Immature natural killer cell (primary cell): Measurements from ENCODE around the gene ROR2. TPM values are rescaled to one million over a fixed set of nuclear protein-coding genes. Genes with fewer than 3 reads are reported as not detected.

Source experiments
- DNase-seq, 3 donors: peaks; one replicate each; pipeline ENCODE4 v3.0.0; 2022; ENCODE audit warnings: mixed read lengths in 1 of 3
- H3K27ac Mint-ChIP-seq, 6 donors: one replicate each; pipeline ENCODE4 v1.8.0; 2020; ENCODE audit warnings: mixed read lengths in 6 of 6, mild to moderate bottlenecking in 5 of 6, inconsistent platforms in 4 of 6, moderate library complexity in 3 of 6
- H3K27me3 Mint-ChIP-seq, 3 donors: one replicate each; pipeline ENCODE4 v1.8.0; 2020 to 2021; ENCODE audit warnings: low read depth in 3 of 3, mild to moderate bottlenecking in 3 of 3, mixed read lengths in 3 of 3, moderate library complexity in 3 of 3, inconsistent platforms in 1 of 3
- H3K36me3 Mint-ChIP-seq, 3 donors: one replicate each; pipeline ENCODE4 v1.8.0; 2020; ENCODE audit warnings: mixed read lengths in 3 of 3, inconsistent platforms in 2 of 3, mild to moderate bottlenecking in 2 of 3
- H3K4me1 Mint-ChIP-seq, 2 donors: one replicate each; pipeline ENCODE4 v1.8.0; 2020; ENCODE audit warnings: inconsistent platforms in 2 of 2, mild to moderate bottlenecking in 2 of 2, mixed read lengths in 2 of 2, moderate library complexity in 1 of 2
- H3K4me3 Mint-ChIP-seq, 5 donors: one replicate each; pipeline ENCODE4 v1.8.0; 2020; ENCODE audit warnings: mild to moderate bottlenecking in 5 of 5, mixed read lengths in 5 of 5, inconsistent platforms in 3 of 5, moderate library complexity in 3 of 5
- H3K9me3 Mint-ChIP-seq, 6 donors: one replicate each; pipeline ENCODE4 v1.8.0; 2020; ENCODE audit warnings: mild to moderate bottlenecking in 6 of 6, mixed read lengths in 6 of 6, inconsistent platforms in 4 of 6, moderate library complexity in 3 of 6
- polyA plus RNA-seq, 3 donors: library from polyadenylated mRNA; unstranded; fragments of 300-500 nt; fragmentation: Illumina TruSeq; gene quantifications; one replicate each; pipeline ENCODE4 v1.2.3, GENCODE V29; 2021

ROR2 gene
- polyA plus RNA-seq, 3 donors from 2014 or later, result not detected

DNA sequence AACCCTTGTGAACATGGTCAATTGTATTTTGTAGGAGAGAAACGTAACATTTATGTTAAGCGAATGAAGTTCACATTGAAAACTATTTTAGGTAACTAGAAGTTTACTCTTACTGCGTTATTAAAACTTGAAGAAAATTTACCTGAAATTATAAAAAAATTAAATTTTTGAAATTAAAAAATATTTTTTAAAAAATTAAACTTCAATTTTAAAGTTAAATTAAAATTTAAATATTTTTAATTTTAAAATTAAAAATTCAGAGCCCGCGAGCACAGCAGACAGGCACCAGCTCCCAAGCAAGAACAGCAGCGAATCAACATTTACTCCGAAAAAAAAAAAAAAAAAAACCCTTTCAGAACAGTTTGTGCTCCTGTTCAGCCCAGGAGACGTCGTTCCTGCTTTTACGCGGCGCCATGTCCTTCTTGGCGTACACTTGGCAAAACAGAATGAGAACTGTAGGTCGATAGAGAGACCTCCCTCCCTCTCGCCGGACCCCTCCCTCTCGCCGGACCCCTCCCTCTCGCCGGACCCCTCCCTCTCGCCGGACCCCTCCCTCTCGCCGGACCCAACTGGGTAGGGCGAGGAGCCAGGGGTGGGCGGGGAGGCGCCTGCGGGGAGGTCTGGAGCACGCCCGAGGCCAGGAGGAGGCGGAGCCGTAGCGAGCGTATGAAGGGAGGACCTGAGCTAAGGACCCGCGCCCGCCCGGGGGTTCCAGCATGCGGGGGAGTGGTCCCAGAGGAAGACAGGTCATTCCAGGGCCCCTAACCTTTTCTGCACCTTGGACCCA, 235.8 kb downstream of the ROR2 start:
- H3K36me3 Mint-ChIP-seq, result peaks cover 0 to 5% (median 0%) of the 10 kb centered on the region in 3 donors
- H3K4me1 Mint-ChIP-seq, result peaks cover 0 to 8% of the 10 kb centered on the region in 2 donors
- peaks cover 4 to 12% (median 12%) of the 10 kb centered on the region in 3 donors for H3K27me3 Mint-ChIP-seq
- DNase-seq, result peak in 1 of 3 donors; percentile 19
- peak overlapping the region; percentile 43 to 74 (median 47) for H3K4me3 Mint-ChIP-seq
- H3K9me3 Mint-ChIP-seq, result peaks cover 0 to 3% (median 0%) of the 10 kb centered on the region in 6 donors
- no peak overlapping the region for H3K27ac Mint-ChIP-seq

DNA sequence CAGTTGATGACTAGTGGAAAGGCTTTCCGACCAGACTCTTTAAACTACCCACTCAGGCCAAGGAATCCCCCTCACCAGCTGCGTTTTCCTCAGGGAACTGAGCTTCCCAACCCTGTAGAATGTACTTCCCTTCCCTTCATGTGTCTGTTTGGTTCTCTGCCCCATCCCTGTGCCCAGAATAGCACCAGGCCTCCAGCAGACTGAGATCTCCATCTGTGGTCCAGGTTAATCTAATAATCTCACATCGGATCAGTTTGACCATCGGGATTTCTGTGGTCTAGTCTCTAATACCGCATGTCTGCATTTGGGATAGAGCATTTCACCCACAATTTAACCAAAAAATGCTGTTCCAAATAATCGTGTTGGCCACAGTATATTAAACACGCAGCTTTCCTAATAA, 237.2 kb downstream of the ROR2 start:
- Mint-ChIP-seq H3K27ac (peak overlapping the region in 2 of 6 donors; percentile 46 to 50), H3K36me3 (peaks cover 0 to 5% (median 0%) of the 10 kb centered on the region in 3 donors), H3K27me3 (peaks cover 4 to 11% (median 6%) of the 10 kb centered on the region in 3 donors), H3K9me3 (peaks cover 0 to 3% (median 0%) of the 10 kb centered on the region in 6 donors), H3K4me1 (peaks cover 0 to 8% of the 10 kb centered on the region in 2 donors), H3K4me3 (peak overlapping the region in 1 of 5 donors; percentile 19)
- no peak for DNase-seq

GRCh38 chr9:91711755-91712601, 238.1 kb downstream of the ROR2 start:
- Mint-ChIP-seq H3K4me3 (no peak overlapping the region), H3K9me3 (peaks cover 0 to 3% (median 0%) of the 10 kb centered on the region in 6 donors), H3K36me3 (peaks cover 0 to 5% (median 0%) of the 10 kb centered on the region in 3 donors), H3K27ac (no peak overlapping the region), H3K27me3 (peaks cover 4 to 6% (median 6%) of the 10 kb centered on the region in 3 donors), H3K4me1 (peaks cover 0 to 8% of the 10 kb centered on the region in 2 donors)
- peak; percentile 66 to 71 (median 67) for DNase-seq

DNA sequence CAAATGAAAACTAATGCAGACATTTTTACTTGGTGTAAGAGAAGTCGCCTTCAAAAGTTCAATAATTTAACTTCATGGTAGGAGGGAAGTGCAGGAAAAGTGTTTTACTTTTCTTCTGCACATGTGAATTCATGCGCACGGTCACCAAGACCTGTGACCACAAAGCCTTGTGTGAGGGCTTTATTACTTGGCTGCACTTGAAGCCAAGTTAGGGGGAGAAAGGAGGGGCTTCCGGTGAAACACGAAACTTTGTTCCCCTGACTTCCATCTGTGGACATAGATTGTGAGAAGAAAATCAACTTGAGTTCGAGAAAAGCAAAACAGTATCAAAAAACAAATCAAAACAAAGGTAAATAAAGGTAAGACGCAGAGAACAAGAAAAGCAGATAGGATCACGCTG, 239.9 kb downstream of the ROR2 start:
- DNase-seq, result peak in 2 of 3 donors; percentile 15 to 16
- peaks cover 0 to 6% (median 4%) of the 10 kb centered on the region in 3 donors for H3K36me3 Mint-ChIP-seq

DNA sequence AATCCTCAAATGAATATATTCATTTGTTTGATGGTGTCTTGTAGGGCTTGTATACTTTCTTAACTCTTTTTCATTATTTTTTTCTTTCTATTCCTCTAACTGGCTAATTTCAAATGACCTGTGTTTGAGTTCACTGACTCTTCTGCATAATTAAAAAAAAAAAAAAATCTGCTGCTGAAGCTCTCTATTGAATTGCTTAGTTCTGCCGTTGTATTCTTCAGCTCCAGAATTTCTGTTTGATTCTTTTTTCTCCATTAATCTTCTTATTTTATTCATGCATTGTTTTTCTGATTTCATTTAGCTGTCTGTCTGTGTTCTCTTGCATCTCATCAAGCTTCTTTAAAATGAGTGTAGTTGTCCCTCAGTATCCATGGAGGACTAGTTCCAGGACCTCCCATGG, 244.6 kb downstream of the ROR2 start:
- H3K4me3 Mint-ChIP-seq, result no peak overlapping the region
- H3K27ac Mint-ChIP-seq, result no peak overlapping the region
- no peak for DNase-seq
- peaks cover 2 to 8% (median 6%) of the 10 kb centered on the region in 3 donors for H3K27me3 Mint-ChIP-seq
- H3K36me3 Mint-ChIP-seq, result peaks cover 0 to 6% (median 4%) of the 10 kb centered on the region in 3 donors
- H3K9me3 Mint-ChIP-seq, result peaks cover 7 to 18% (median 13%) of the 10 kb centered on the region in 6 donors
- H3K4me1 Mint-ChIP-seq, result no peaks in the 10 kb centered on the region

More for the DNA sequence above, 239.9 kb downstream of the ROR2 start:
- H3K27me3 Mint-ChIP-seq, result peaks cover 0 to 7% (median 7%) of the 10 kb centered on the region in 3 donors
- H3K4me1 Mint-ChIP-seq, result peaks cover 0 to 5% of the 10 kb centered on the region in 2 donors
- no peak overlapping the region for H3K27ac Mint-ChIP-seq
- peaks cover 6 to 14% (median 8%) of the 10 kb centered on the region in 6 donors for H3K9me3 Mint-ChIP-seq
- no peak overlapping the region for H3K4me3 Mint-ChIP-seq

- H3K27ac Mint-ChIP-seq, result no peak overlapping the region
Measured at GRCh38 chr9:91700475-91700874, 249.6 kb downstream of the ROR2 start.

GRCh38 chr9:91698266-91698665, 251.8 kb downstream of the ROR2 start:
- Mint-ChIP-seq H3K27ac (no peak overlapping the region), H3K4me3 (no peak overlapping the region), H3K27me3 (peaks cover 0 to 4% (median 3%) of the 10 kb centered on the region in 3 donors), H3K9me3 (peaks cover 0 to under 1% (median 0%) of the 10 kb centered on the region in 6 donors), H3K36me3 (no peaks in the 10 kb centered on the region), H3K4me1 (peaks cover 16 to 31% of the 10 kb centered on the region in 2 donors)
- no peak for DNase-seq

More at GRCh38 chr9:91700475-91700874, 249.6 kb downstream of the ROR2 start:
- Mint-ChIP-seq H3K4me3 (no peak overlapping the region), H3K36me3 (peaks cover 0 to 4% (median 2%) of the 10 kb centered on the region in 3 donors), H3K4me1 (peaks cover 5 to 9% of the 10 kb centered on the region in 2 donors), H3K27me3 (peaks cover 0 to 6% (median 6%) of the 10 kb centered on the region in 3 donors), H3K9me3 (peaks cover 4 to 9% (median 7%) of the 10 kb centered on the region in 6 donors)
- no peak for DNase-seq

DNA sequence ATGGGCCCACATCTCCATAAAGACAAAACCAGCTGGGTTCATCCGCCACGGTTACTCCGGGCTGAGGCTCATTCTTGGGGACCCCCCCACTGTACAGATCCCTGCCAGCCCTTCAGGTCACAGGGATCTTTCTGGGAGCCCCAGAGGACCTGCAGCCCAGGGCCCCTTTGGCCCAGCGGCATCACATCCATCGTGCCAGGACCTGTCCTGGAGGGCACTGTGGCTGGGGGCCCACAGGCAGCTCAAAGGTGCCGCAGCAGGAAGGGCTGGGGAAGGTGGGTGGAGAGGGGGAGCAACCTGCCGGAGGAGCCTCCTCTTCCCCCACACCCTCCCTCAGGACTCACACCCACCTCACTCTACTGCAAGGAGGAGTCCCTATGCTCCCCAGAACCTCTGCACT, 252.8 kb downstream of the ROR2 start:
- no peak overlapping the region for H3K4me3 Mint-ChIP-seq
- no peak for DNase-seq
- H3K27me3 Mint-ChIP-seq, result peaks cover 0 to 6% (median 2%) of the 10 kb centered on the region in 3 donors
- peaks cover 16 to 31% of the 10 kb centered on the region in 2 donors for H3K4me1 Mint-ChIP-seq
- H3K36me3 Mint-ChIP-seq, result no peaks in the 10 kb centered on the region
- H3K9me3 Mint-ChIP-seq, result no peaks in the 10 kb centered on the region
- no peak overlapping the region for H3K27ac Mint-ChIP-seq

DNA sequence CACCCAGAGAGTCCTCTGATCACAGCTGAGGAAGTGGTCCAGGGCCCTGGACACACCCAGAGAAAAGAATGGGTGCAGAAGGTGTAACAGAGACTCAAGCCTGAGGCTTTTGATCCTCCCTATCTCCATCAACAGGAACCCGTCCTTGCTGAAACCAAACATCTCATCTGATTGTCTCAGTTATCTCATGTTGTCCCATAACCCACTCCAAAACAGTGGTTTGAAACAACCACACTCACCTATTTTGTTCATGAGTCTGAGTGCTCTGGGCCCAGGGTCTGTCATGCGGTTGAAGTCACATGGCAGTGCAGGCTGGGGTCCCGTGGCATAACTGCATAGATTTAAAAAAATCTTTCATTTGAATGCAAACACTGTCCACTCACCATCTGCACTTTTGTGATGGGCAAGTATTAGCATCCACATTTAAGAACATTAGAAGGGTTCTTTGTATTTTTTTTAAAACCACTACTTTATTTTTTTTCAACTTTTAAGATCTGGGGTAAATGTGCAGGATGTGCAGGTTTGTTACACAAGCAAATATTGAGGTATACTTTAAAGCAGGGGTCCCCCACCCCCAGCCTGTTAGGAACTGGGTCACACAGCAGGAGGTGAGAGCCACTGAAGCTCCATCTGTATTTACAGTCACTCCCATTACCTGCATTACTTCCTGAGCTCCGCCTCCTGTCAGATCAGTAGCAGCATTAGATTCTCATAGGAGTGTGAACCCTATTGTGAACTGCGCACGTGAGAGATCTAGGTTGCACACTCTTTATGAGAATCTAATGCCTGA, 255.8 kb downstream of the ROR2 start:
- H3K4me3 Mint-ChIP-seq, result no peak overlapping the region
- H3K9me3 Mint-ChIP-seq, result no peaks in the 10 kb centered on the region
- peaks cover 24 to 40% of the 10 kb centered on the region in 2 donors for H3K4me1 Mint-ChIP-seq
- no peaks in the 10 kb centered on the region for H3K36me3 Mint-ChIP-seq
- peak overlapping the region in 1 of 6 donors; percentile 8 for H3K27ac Mint-ChIP-seq
- peak in 1 of 3 donors; percentile 11 for DNase-seq
- peaks cover 0 to 6% (median 4%) of the 10 kb centered on the region in 3 donors for H3K27me3 Mint-ChIP-seq

- DNase-seq, result no peak
- H3K4me3 Mint-ChIP-seq, result no peak overlapping the region
- H3K4me1 Mint-ChIP-seq, result peaks cover 24 to 40% of the 10 kb centered on the region in 2 donors
- no peaks in the 10 kb centered on the region for H3K9me3 Mint-ChIP-seq
- H3K36me3 Mint-ChIP-seq, result no peaks in the 10 kb centered on the region
- H3K27ac Mint-ChIP-seq, result no peak overlapping the region
- H3K27me3 Mint-ChIP-seq, result peaks cover 0 to 6% (median 4%) of the 10 kb centered on the region in 3 donors
Measured at GRCh38 chr9:91693226-91693625, 256.8 kb downstream of the ROR2 start.

GRCh38 chr9:91690540-91691249, 259.3 kb downstream of the ROR2 start:
- Mint-ChIP-seq H3K36me3 (no peaks in the 10 kb centered on the region), H3K4me3 (peak overlapping the region in 1 of 5 donors; percentile 40), H3K27ac (peak overlapping the region in 3 of 6 donors; percentile 16 to 66 (median 17))

GRCh38 chr9:91689006-91689405, 261.0 kb downstream of the ROR2 start:
- Mint-ChIP-seq H3K27ac (no peak overlapping the region), H3K4me3 (no peak overlapping the region), H3K36me3 (no peaks in the 10 kb centered on the region), H3K27me3 (peaks cover 2 to 6% (median 2%) of the 10 kb centered on the region in 3 donors), H3K9me3 (no peaks in the 10 kb centered on the region), H3K4me1 (peaks cover 8 to 17% of the 10 kb centered on the region in 2 donors)
- DNase-seq, result no peak

More at GRCh38 chr9:91690540-91691249, 259.3 kb downstream of the ROR2 start:
- peak in 1 of 3 donors; percentile 13 for DNase-seq
- Mint-ChIP-seq H3K9me3 (no peaks in the 10 kb centered on the region), H3K4me1 (peaks cover 18 to 34% of the 10 kb centered on the region in 2 donors), H3K27me3 (peaks cover 2 to 7% (median 4%) of the 10 kb centered on the region in 3 donors)
